Measurements from ENCODE around the gene DLX3.

The DLX3 gene

GRCh38 chr17:49964769-49965523 lies 30.1 kb downstream of the DLX3 start:
- Histone ChIP-seq H3K36me3 (ENCODE audit: control insufficient read depth in 2 of 2, insufficient read depth in 2 of 2, low read length in 2 of 2) (no peaks in the 10 kb centered on the region), H3K27ac (ENCODE audit: low read length) (no peak overlapping the region), H3K9me3 (ENCODE audit: control insufficient read depth in 2 of 2, low read length in 2 of 2) (peaks cover 0 to 3% of the 10 kb centered on the region in 2 donors), H3K4me1 (ENCODE audit: control insufficient read depth, insufficient read depth, low read length) (peaks cover 26% of the 10 kb centered on the region), H3K27me3 (ENCODE audit: control insufficient read depth in 1 of 2, insufficient read depth in 2 of 2, low read length in 2 of 2) (peaks cover 75 to 76% of the 10 kb centered on the region in 2 donors), H3K4me3 (ENCODE audit: low read length in 2 of 2) (no peak overlapping the region), H3K9ac (ENCODE audit: low read length in 2 of 2) (no peak overlapping the region)

GRCh38 chr17:49964303-49964768 lies 30.7 kb downstream of the DLX3 start:
- H3K27me3 ChIP-seq (ENCODE audit: control insufficient read depth in 1 of 2, insufficient read depth in 2 of 2, low read length in 2 of 2), result peaks cover 71% of the 10 kb centered on the region in 2 donors
- no peak overlapping the region for H3K27ac ChIP-seq (ENCODE audit: low read length)
- peaks cover 0 to 3% of the 10 kb centered on the region in 2 donors for H3K9me3 ChIP-seq (ENCODE audit: control insufficient read depth in 2 of 2, low read length in 2 of 2)
- H3K4me1 ChIP-seq (ENCODE audit: control insufficient read depth, insufficient read depth, low read length), result peaks cover 22% of the 10 kb centered on the region
- no peak overlapping the region for H3K9ac ChIP-seq (ENCODE audit: low read length in 2 of 2)
- H3K4me3 ChIP-seq (ENCODE audit: low read length in 2 of 2), result no peak overlapping the region
- H3K36me3 ChIP-seq (ENCODE audit: control insufficient read depth in 2 of 2, insufficient read depth in 2 of 2, low read length in 2 of 2), result no peaks in the 10 kb centered on the region

- no peak overlapping the region for H3K4me3 ChIP-seq (ENCODE audit: low read length in 2 of 2)
These were observed 31.3 kb downstream of the DLX3 start for GRCh38 chr17:49963626-49964302.

GRCh38 chr17:49963309-49963625 lies 31.8 kb downstream of the DLX3 start:
- H3K4me3 ChIP-seq (ENCODE audit: low read length in 2 of 2), result no peak overlapping the region
- no peak overlapping the region for H3K27ac ChIP-seq (ENCODE audit: low read length)
- peaks cover 0 to 3% of the 10 kb centered on the region in 2 donors for H3K9me3 ChIP-seq (ENCODE audit: control insufficient read depth in 2 of 2, low read length in 2 of 2)
- peaks cover 60 to 64% of the 10 kb centered on the region in 2 donors for H3K27me3 ChIP-seq (ENCODE audit: control insufficient read depth in 1 of 2, insufficient read depth in 2 of 2, low read length in 2 of 2)
- H3K4me1 ChIP-seq (ENCODE audit: control insufficient read depth, insufficient read depth, low read length), result peaks cover 13% of the 10 kb centered on the region
- no peaks in the 10 kb centered on the region for H3K36me3 ChIP-seq (ENCODE audit: control insufficient read depth in 2 of 2, insufficient read depth in 2 of 2, low read length in 2 of 2)
- H3K9ac ChIP-seq (ENCODE audit: low read length in 2 of 2), result no peak overlapping the region

More at GRCh38 chr17:49963626-49964302, 31.3 kb downstream of the DLX3 start:
- H3K27ac ChIP-seq (ENCODE audit: low read length), result no peak overlapping the region
- H3K27me3 ChIP-seq (ENCODE audit: control insufficient read depth in 1 of 2, insufficient read depth in 2 of 2, low read length in 2 of 2), result peaks cover 65 to 66% of the 10 kb centered on the region in 2 donors
- H3K9ac ChIP-seq (ENCODE audit: low read length in 2 of 2), result no peak overlapping the region
- peaks cover 18% of the 10 kb centered on the region for H3K4me1 ChIP-seq (ENCODE audit: control insufficient read depth, insufficient read depth, low read length)
- peaks cover 0 to 3% of the 10 kb centered on the region in 2 donors for H3K9me3 ChIP-seq (ENCODE audit: control insufficient read depth in 2 of 2, low read length in 2 of 2)
- H3K36me3 ChIP-seq (ENCODE audit: control insufficient read depth in 2 of 2, insufficient read depth in 2 of 2, low read length in 2 of 2), result no peaks in the 10 kb centered on the region

GRCh38 chr17:49962599-49963308 lies 32.3 kb downstream of the DLX3 start:
- no peaks in the 10 kb centered on the region for H3K36me3 ChIP-seq (ENCODE audit: control insufficient read depth in 2 of 2, insufficient read depth in 2 of 2, low read length in 2 of 2)
- peaks cover 55 to 60% of the 10 kb centered on the region in 2 donors for H3K27me3 ChIP-seq (ENCODE audit: control insufficient read depth in 1 of 2, insufficient read depth in 2 of 2, low read length in 2 of 2)
- H3K4me3 ChIP-seq (ENCODE audit: low read length in 2 of 2), result no peak overlapping the region
- peaks cover 11% of the 10 kb centered on the region for H3K4me1 ChIP-seq (ENCODE audit: control insufficient read depth, insufficient read depth, low read length)
- no peak overlapping the region for H3K27ac ChIP-seq (ENCODE audit: low read length)
- no peak overlapping the region for H3K9ac ChIP-seq (ENCODE audit: low read length in 2 of 2)
- H3K9me3 ChIP-seq (ENCODE audit: control insufficient read depth in 2 of 2, low read length in 2 of 2), result peaks cover 0 to 3% of the 10 kb centered on the region in 2 donors

- Histone ChIP-seq H3K27me3 (ENCODE audit: control insufficient read depth in 1 of 2, insufficient read depth in 2 of 2, low read length in 2 of 2) (peaks cover 22 to 26% of the 10 kb centered on the region in 2 donors), H3K4me1 (ENCODE audit: control insufficient read depth, insufficient read depth, low read length) (peaks cover under 1% of the 10 kb centered on the region), H3K4me3 (ENCODE audit: low read length in 2 of 2) (no peak overlapping the region), H3K9me3 (ENCODE audit: control insufficient read depth in 2 of 2, low read length in 2 of 2) (peaks cover 0 to 3% of the 10 kb centered on the region in 2 donors), H3K9ac (ENCODE audit: low read length in 2 of 2) (no peak overlapping the region), H3K27ac (ENCODE audit: low read length) (no peak overlapping the region), H3K36me3 (ENCODE audit: control insufficient read depth in 2 of 2, insufficient read depth in 2 of 2, low read length in 2 of 2) (no peaks in the 10 kb centered on the region)
These were observed 35.7 kb downstream of the DLX3 start for GRCh38 chr17:49959183-49959935.

GRCh38 chr17:49958723-49959122 lies 36.3 kb downstream of the DLX3 start:
- peaks cover 0 to 3% of the 10 kb centered on the region in 2 donors for H3K9me3 ChIP-seq (ENCODE audit: control insufficient read depth in 2 of 2, low read length in 2 of 2)
- H3K9ac ChIP-seq (ENCODE audit: low read length in 2 of 2), result no peak overlapping the region
- H3K4me1 ChIP-seq (ENCODE audit: control insufficient read depth, insufficient read depth, low read length), result no peaks in the 10 kb centered on the region
- no peak overlapping the region for H3K4me3 ChIP-seq (ENCODE audit: low read length in 2 of 2)
- H3K36me3 ChIP-seq (ENCODE audit: control insufficient read depth in 2 of 2, insufficient read depth in 2 of 2, low read length in 2 of 2), result no peaks in the 10 kb centered on the region
- no peak overlapping the region for H3K27ac ChIP-seq (ENCODE audit: low read length)
- H3K27me3 ChIP-seq (ENCODE audit: control insufficient read depth in 1 of 2, insufficient read depth in 2 of 2, low read length in 2 of 2), result peaks cover 15 to 20% of the 10 kb centered on the region in 2 donors

- no peaks in the 10 kb centered on the region for H3K4me1 ChIP-seq (ENCODE audit: control insufficient read depth, insufficient read depth, low read length)
- no peak overlapping the region for H3K4me3 ChIP-seq (ENCODE audit: low read length in 2 of 2)
- H3K9ac ChIP-seq (ENCODE audit: low read length in 2 of 2), result no peak overlapping the region
- peaks cover 2 to 14% of the 10 kb centered on the region in 2 donors for H3K27me3 ChIP-seq (ENCODE audit: control insufficient read depth in 1 of 2, insufficient read depth in 2 of 2, low read length in 2 of 2)
- H3K27ac ChIP-seq (ENCODE audit: low read length), result no peak overlapping the region
- H3K36me3 ChIP-seq (ENCODE audit: control insufficient read depth in 2 of 2, insufficient read depth in 2 of 2, low read length in 2 of 2), result no peaks in the 10 kb centered on the region
- H3K9me3 ChIP-seq (ENCODE audit: control insufficient read depth in 2 of 2, low read length in 2 of 2), result no peaks in the 10 kb centered on the region
These were observed 37.7 kb downstream of the DLX3 start for GRCh38 chr17:49957350-49957749.

- H3K36me3 ChIP-seq (ENCODE audit: control insufficient read depth in 2 of 2, insufficient read depth in 2 of 2, low read length in 2 of 2), result no peaks in the 10 kb centered on the region
- peaks cover 6 to 17% of the 10 kb centered on the region in 2 donors for H3K27me3 ChIP-seq (ENCODE audit: control insufficient read depth in 1 of 2, insufficient read depth in 2 of 2, low read length in 2 of 2)
- no peak overlapping the region for H3K27ac ChIP-seq (ENCODE audit: low read length)
- no peak overlapping the region for H3K4me3 ChIP-seq (ENCODE audit: low read length in 2 of 2)
- H3K4me1 ChIP-seq (ENCODE audit: control insufficient read depth, insufficient read depth, low read length), result no peaks in the 10 kb centered on the region
- no peaks in the 10 kb centered on the region for H3K9me3 ChIP-seq (ENCODE audit: control insufficient read depth in 2 of 2, low read length in 2 of 2)
- no peak overlapping the region for H3K9ac ChIP-seq (ENCODE audit: low read length in 2 of 2)
These were observed 38.2 kb downstream of the DLX3 start for GRCh38 chr17:49956780-49957179.

- peaks cover 18 to 25% of the 10 kb centered on the region in 2 donors for H3K27me3 ChIP-seq (ENCODE audit: control insufficient read depth in 1 of 2, insufficient read depth in 2 of 2, low read length in 2 of 2)
- no peak overlapping the region for H3K9ac ChIP-seq (ENCODE audit: low read length in 2 of 2)
- no peaks in the 10 kb centered on the region for H3K36me3 ChIP-seq (ENCODE audit: control insufficient read depth in 2 of 2, insufficient read depth in 2 of 2, low read length in 2 of 2)
- H3K9me3 ChIP-seq (ENCODE audit: control insufficient read depth in 2 of 2, low read length in 2 of 2), result no peaks in the 10 kb centered on the region
- no peak overlapping the region for H3K27ac ChIP-seq (ENCODE audit: low read length)
- H3K4me3 ChIP-seq (ENCODE audit: low read length in 2 of 2), result no peak overlapping the region
- H3K4me1 ChIP-seq (ENCODE audit: control insufficient read depth, insufficient read depth, low read length), result no peaks in the 10 kb centered on the region
These were observed 39.9 kb downstream of the DLX3 start for GRCh38 chr17:49955157-49955556.
